ENCODE data around the gene SEPTIN2. TPM values are rescaled to one million over a fixed set of nuclear protein-coding genes. Genes with fewer than 3 reads are reported as not detected.
"Not testable (repeated sequence)": the region's sequence is repeated elsewhere in the genome, so short reads cannot be mapped to it uniquely, and the experiment has no call there.

Gene SEPTIN2
- total RNA-seq, 1 donor from 2014 or later, result 529 TPM

DNA sequence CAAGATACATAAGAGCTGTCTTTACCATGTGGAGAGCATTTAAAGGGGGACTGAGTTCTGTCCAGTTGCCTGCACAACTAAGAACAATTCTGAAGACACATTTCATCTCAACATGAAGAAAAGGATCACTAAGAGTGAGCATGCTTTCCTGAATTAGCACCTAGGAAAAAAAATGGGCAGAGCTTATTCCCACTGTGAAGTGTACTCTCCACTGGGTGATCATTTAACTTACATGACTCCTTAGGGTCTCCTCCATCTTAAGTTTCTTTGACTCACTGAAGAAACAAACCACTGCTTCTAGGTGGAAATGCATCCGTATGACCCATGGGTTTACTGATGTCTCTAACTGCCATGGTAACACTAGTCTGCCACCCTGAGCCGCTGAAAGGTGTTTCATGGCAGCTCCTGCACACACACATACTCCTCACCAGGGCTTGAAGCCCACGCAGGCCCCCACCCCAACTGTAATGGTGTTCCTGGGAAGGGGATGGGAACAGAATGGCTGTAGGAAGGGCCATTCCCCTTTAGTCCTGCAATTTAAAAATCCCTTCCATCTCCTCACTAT is 27.3 kb upstream of the SEPTIN2 start:
- DNase-seq, result no peak

GRCh38 chr2:241289053-241289452 is 26.7 kb upstream of the SEPTIN2 start:
- no peak for DNase-seq

DNA sequence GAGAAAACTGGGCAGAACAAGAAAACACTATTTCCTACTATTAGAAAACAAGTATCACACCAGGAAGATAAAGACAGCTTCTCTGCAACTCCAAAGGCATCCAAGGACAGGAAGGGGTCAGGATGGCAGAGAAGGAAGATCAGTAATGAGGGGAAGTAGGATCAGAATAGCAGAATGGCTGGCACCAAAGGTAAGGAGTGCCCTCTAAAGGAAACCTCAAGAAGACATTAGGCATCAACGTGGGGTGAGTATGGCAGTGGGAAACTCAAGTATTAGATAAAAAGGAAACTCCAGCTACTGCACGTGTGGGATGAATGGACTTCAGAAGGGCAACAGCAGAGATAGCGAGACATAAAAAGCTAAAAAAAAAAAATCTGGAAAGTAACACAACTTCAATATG is 26.1 kb upstream of the SEPTIN2 start:
- DNase-seq, result no peak

DNA sequence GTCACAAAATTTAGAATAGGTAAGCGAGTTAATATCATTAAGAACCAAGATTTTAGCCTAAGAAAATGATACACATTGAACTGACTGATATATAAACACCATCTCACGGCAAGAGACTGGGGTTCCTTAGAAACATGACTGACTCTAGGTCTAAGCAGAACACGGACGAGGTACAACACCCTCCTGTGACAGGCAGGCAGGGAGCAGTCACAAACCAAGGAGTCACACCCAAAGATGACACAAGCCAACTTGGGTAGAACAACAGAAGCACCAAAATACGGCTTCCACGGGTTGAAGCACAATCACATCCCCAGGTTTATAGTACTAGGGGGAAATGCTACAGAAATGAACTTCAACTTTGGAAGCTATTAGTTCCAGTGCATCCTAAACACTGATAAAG is 24.6 kb upstream of the SEPTIN2 start:
- no peak for DNase-seq

- no peak for DNase-seq
These were observed 23.7 kb upstream of the SEPTIN2 start for GRCh38 chr2:241291977-241292376.

DNA sequence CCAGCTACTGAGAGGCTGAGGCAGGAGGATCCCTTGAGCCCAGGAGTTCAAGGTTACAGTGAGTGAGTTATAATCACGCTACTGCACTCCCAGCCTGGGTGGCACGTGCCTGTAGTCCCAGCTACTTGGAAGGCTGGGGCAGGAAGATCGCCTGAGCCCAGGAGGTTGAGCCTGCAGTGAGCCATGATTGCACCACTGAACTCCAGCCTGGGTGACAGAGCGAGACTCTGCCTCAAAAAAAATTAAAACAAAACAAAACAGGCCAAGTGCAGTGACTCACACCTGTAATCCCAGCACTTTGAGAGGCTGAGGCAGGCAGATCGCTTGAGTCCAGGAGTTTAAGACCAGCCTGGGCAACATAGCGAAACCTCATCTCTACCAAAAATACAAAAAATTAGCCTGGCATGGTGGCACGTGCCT is 22.3 kb upstream of the SEPTIN2 start:
- DNase-seq, result not testable (repeated sequence)

- no peak for DNase-seq
These were observed 20.2 kb upstream of the SEPTIN2 start for GRCh38 chr2:241295326-241296095.

GRCh38 chr2:241296767-241297166 is 19.0 kb upstream of the SEPTIN2 start:
- no peak for DNase-seq

DNA sequence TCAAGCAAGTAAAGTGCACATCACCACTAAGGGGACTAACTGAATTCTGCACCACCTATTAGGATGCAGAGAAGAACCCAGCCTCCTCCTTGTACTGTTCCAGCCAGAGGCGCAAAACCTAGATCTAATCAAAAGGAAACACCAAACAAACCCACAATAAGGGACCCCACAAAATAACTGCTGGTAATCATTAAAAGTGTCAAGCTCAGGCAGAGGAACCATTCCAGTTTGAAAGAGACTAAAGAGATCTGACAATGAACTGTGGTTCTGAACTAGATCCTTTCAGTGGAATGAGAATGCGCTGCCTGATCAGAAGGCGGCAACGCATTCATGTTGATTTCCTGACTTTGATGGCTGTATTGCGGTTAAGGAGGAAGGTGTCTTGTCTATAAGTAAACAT is 17.1 kb upstream of the SEPTIN2 start:
- DNase-seq, result no peak

- DNase-seq, result no peak
These were observed 15.7 kb upstream of the SEPTIN2 start for GRCh38 chr2:241300000-241300399.

DNA sequence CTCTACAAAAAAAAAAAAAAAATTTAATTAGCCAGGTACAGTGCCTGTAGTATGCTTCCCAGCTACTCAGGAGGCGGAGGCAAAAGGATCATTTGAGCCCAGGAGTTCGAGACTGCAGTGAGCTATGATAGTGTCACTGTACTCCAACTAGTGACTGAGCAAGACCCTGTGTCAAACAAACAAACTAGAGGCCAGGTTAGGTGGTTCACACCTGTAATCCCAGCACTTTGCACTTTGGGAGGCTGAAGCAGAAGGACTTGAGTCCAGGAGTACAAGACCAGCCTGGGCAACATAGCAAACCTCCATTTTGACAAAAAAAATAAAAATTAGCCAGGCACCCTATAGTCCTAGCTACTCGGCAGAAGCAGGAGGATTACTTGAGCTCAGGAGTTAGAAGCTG is 13.6 kb upstream of the SEPTIN2 start:
- DNase-seq, result no peak

DNA sequence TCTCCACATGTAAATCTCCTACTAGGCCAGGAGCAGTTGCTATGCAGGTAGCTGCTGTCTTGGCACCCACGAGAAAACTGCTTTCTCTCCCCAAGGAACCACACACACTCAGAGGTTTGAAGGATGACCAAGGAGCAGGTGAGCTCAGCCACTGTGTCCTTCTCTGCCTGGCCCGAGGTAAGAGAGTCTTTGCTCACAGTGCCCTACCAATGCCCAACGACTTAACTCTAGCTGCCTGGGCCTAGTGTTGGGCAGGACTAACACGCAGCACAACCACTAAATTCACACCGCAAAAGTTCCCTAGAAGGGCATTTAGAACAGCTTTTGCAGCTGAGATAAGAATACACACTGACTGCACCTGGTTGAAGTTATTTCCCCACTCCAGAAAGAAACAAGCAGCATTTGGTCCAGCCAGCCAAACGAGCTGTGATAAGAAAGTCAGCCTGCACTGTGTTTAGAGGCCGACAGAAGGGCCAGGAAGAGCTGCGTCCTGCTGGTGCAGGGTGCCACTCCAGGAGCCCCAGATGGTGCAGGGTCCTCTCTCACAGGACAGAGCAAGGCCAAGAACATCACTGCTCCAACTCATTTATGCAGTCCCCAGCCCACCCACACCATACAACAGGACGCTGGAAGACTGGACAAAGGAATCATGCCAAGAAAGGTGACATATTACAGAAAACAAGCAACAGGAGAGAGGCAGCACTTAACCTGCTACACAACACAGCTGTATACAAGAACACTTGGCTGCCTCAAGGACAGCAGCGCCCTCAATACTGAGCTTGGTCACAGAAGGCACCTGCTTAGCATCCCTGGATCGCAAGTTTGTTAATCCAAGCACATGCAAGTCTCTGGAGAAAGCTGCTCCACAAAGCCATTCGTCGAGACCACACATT is 12.7 kb upstream of the SEPTIN2 start:
- DNase-seq, result no peak

- no peak for DNase-seq
These were observed 11.6 kb upstream of the SEPTIN2 start for GRCh38 chr2:241304039-241304670.

GRCh38 chr2:241307055-241307454 is 8.7 kb upstream of the SEPTIN2 start:
- DNase-seq, result no peak

- DNase-seq, result no peak
These were observed 7.5 kb upstream of the SEPTIN2 start for GRCh38 chr2:241308267-241308666.

DNA sequence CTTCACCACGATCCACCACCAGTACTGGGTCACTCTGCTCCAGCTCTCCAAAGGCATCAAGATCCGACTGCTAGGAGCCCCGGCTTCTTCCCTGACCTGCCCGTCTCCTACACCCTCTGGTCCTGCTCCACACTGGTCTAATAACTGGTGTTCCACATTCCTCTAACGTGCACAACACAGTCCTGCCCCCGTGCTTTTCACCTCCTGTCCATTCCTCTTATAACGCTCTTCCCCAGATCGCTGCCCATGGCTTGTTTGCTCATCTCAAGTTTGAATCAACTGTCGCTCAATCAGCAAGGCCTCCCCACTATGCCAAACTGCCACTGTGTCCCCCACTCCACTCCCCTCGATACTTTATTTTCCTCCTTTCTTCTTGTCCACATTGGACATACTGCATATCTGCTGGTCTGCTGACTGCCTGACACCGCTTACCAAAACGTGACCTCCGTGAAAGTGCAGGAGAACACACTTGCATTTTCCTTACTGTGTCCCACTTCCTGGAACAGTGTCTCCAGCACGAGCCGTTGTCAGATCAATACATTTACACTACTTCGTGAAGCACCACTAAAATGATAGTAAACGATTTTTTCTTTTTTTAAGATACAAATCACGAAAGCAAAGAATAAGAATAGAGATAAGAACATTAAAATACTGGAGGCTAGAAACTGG is 6.8 kb upstream of the SEPTIN2 start:
- DNase-seq, result no peak

DNA sequence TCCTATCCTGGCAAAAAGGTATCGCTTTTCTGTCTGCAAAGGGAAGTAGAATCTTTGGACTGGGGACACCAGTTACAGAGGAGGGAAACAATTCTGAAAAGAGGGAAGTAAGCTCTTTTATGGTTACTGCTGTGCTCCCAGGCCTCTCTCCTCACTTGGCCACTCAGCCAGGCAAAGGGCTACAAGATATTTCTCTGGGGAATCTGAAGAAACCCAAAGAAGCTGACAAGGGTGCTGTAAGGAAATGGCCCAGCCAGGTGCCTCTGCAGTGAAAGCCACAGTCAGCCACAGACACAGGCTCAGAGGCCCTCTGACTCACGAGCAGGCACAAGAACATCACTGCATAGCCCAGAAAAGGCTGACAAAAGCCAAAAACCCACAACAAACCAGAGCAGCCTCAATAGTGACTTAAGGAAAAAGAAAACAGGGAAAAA is 6.0 kb upstream of the SEPTIN2 start:
- DNase-seq, result peak; percentile 25

- DNase-seq, result no peak
These were observed 4.7 kb upstream of the SEPTIN2 start for GRCh38 chr2:241310917-241311566.

GRCh38 chr2:241312082-241312481 is 3.6 kb upstream of the SEPTIN2 start:
- peak; percentile 39 for DNase-seq

DNA sequence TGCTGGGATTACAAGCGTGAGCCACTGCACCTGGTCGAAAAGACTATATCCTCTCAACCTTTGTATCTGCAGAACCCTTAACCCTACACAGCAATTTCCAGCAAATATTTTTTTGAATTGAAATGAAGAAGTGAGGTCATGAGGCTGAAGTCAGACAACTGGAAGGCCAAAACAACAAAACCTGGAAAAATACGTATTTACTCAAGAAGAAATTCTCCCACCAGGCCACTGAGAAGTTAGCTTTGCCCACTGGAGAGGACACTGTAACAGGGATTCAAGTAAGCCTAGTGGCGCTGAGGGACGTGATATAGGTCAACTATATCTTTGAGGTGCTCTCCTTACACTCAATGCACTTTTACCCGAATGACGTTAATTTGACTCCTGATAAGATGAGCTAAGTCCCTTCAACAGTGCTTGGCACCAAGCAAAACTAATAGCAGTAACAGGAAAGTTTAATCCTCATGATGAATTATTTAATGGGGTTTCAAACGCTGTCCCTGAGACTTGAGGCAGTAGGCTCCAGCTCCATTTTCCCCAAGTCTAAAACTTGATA is 2.1 kb upstream of the SEPTIN2 start:
- no peak for DNase-seq
